ENCODE results near the gene KCNV2.
"Not testable (repeated sequence)": the region's sequence is repeated elsewhere in the genome, so short reads cannot be mapped to it uniquely, and the experiment has no call there.

Gene KCNV2

GRCh38 chr9:2700398-2700797, 16.9 kb upstream of the KCNV2 start:
- in situ Hi-C loops (cut with MboI; ENCODE audit: low sequenced_read_pairs): no loop called here
- no peak for DNase-seq (ENCODE audit: low spot score in 2 of 2)
- Histone ChIP-seq H3K36me3 (replicated peaks) (no peaks in the 10 kb centered on the region), H3K9me3 (no peaks in the 10 kb centered on the region), H3K27me3 (ENCODE audit: low read depth) (no peaks in the 10 kb centered on the region), H3K4me3 (no peak overlapping the region), H3K4me1 (peaks cover 13% of the 10 kb centered on the region)

GRCh38 chr9:2700909-2701550, 16.3 kb upstream of the KCNV2 start:
- Histone ChIP-seq H3K4me1 (peaks cover 13% of the 10 kb centered on the region), H3K4me3 (no peak overlapping the region), H3K27me3 (ENCODE audit: low read depth) (no peaks in the 10 kb centered on the region), H3K9me3 (no peaks in the 10 kb centered on the region), H3K36me3 (replicated peaks) (no peaks in the 10 kb centered on the region)
- DNase-seq (ENCODE audit: low spot score in 2 of 2): peak in 1 of 2 experiments; percentile 8
- in situ Hi-C loops (cut with MboI; ENCODE audit: low sequenced_read_pairs): no loop called here

- Histone ChIP-seq H3K36me3 (replicated peaks) (no peaks in the 10 kb centered on the region), H3K4me3 (no peak overlapping the region), H3K27me3 (ENCODE audit: low read depth) (no peaks in the 10 kb centered on the region), H3K4me1 (peaks cover 13% of the 10 kb centered on the region), H3K9me3 (no peaks in the 10 kb centered on the region)
- in situ Hi-C loops (cut with MboI; ENCODE audit: low sequenced_read_pairs): no loop called here
- DNase-seq (ENCODE audit: low spot score in 2 of 2): no peak
These were observed 12.8 kb upstream of the KCNV2 start for GRCh38 chr9:2704504-2704903.

GRCh38 chr9:2707256-2707655, 10.1 kb upstream of the KCNV2 start:
- DNase-seq (ENCODE audit: low spot score in 2 of 2); H3K4me1 ChIP-seq; H3K36me3 ChIP-seq (replicated peaks); H3K4me3 ChIP-seq; H3K27me3 ChIP-seq (ENCODE audit: low read depth); H3K9me3 ChIP-seq; in situ Hi-C loops (cut with MboI; ENCODE audit: low sequenced_read_pairs): not testable (repeated sequence)

GRCh38 chr9:2709645-2710101, 7.6 kb upstream of the KCNV2 start:
- Histone ChIP-seq H3K9me3 (no peaks in the 10 kb centered on the region), H3K4me1 (no peaks in the 10 kb centered on the region), H3K27me3 (ENCODE audit: low read depth) (no peaks in the 10 kb centered on the region), H3K4me3 (no peak overlapping the region), H3K36me3 (replicated peaks) (no peaks in the 10 kb centered on the region)
- in situ Hi-C loops (cut with MboI; ENCODE audit: low sequenced_read_pairs): no loop called here
- no peak for DNase-seq (ENCODE audit: low spot score in 2 of 2)

GRCh38 chr9:2711716-2712115, 5.6 kb upstream of the KCNV2 start:
- no peaks in the 10 kb centered on the region for H3K27me3 ChIP-seq (ENCODE audit: low read depth)
- H3K9me3 ChIP-seq: no peaks in the 10 kb centered on the region
- no peaks in the 10 kb centered on the region for H3K36me3 ChIP-seq (replicated peaks)
- no peak overlapping the region for H3K4me3 ChIP-seq
- DNase-seq (ENCODE audit: low spot score in 2 of 2): no peak
- in situ Hi-C loops (cut with MboI; ENCODE audit: low sequenced_read_pairs): no loop called here
- peaks cover 3% of the 10 kb centered on the region; the same call in 1 of the 2 replicates for H3K4me1 ChIP-seq

- H3K27me3 ChIP-seq (ENCODE audit: low read depth): no peaks in the 10 kb centered on the region
- in situ Hi-C loops (cut with MboI; ENCODE audit: low sequenced_read_pairs): no loop called here
- no peak overlapping the region for H3K4me3 ChIP-seq
- 0 out of 2 replicates have a peak, but pooled peaks cover 3% of the 10 kb centered on the region for H3K36me3 ChIP-seq (replicated peaks)
- H3K4me1 ChIP-seq: peaks cover 8% of the 10 kb centered on the region
- H3K9me3 ChIP-seq: no peaks in the 10 kb centered on the region
- DNase-seq (ENCODE audit: low spot score in 2 of 2): no peak
These were observed 839 bp downstream of the KCNV2 start for GRCh38 chr9:2718001-2718697.

GRCh38 chr9:2718698-2719033, 1.4 kb downstream of the KCNV2 start:
- H3K4me3 ChIP-seq: no peak overlapping the region
- no peaks in the 10 kb centered on the region for H3K9me3 ChIP-seq
- H3K27me3 ChIP-seq (ENCODE audit: low read depth): no peaks in the 10 kb centered on the region
- H3K36me3 ChIP-seq (replicated peaks): 0 out of 2 replicates have a peak, but pooled peaks cover 3% of the 10 kb centered on the region
- no peak for DNase-seq (ENCODE audit: low spot score in 2 of 2)
- in situ Hi-C loops (cut with MboI; ENCODE audit: low sequenced_read_pairs): no loop called here
- H3K4me1 ChIP-seq: peaks cover 12% of the 10 kb centered on the region

GRCh38 chr9:2720179-2720654, 2.9 kb downstream of the KCNV2 start:
- DNase-seq (ENCODE audit: low spot score in 2 of 2): no peak
- Histone ChIP-seq H3K36me3 (replicated peaks) (0 out of 2 replicates have a peak, but pooled peaks cover 3% of the 10 kb centered on the region), H3K27me3 (ENCODE audit: low read depth) (no peaks in the 10 kb centered on the region), H3K4me1 (peaks cover 12% of the 10 kb centered on the region), H3K9me3 (no peaks in the 10 kb centered on the region), H3K4me3 (no peak overlapping the region)
- in situ Hi-C loops (cut with MboI; ENCODE audit: low sequenced_read_pairs): no loop called here

- peak in 1 of 2 experiments; percentile 40 for DNase-seq (ENCODE audit: low spot score in 2 of 2)
- in situ Hi-C loops (cut with MboI; ENCODE audit: low sequenced_read_pairs): no loop called here
- H3K27me3 ChIP-seq (ENCODE audit: low read depth): no peaks in the 10 kb centered on the region
These were observed 5.4 kb downstream of the KCNV2 start for GRCh38 chr9:2722715-2723114.

GRCh38 chr9:2723376-2724065, 6.2 kb downstream of the KCNV2 start:
- H3K4me3 ChIP-seq: no peak overlapping the region
- in situ Hi-C loops (cut with MboI; ENCODE audit: low sequenced_read_pairs): no loop called here
- H3K36me3 ChIP-seq (replicated peaks): 0 out of 2 replicates have a peak, but pooled peaks cover 3% of the 10 kb centered on the region
- no peaks in the 10 kb centered on the region for H3K9me3 ChIP-seq
- DNase-seq (ENCODE audit: low spot score in 2 of 2): peak; percentile 8 to 40
- H3K27me3 ChIP-seq (ENCODE audit: low read depth): no peaks in the 10 kb centered on the region
- H3K4me1 ChIP-seq: peaks cover 13% of the 10 kb centered on the region

More at GRCh38 chr9:2722715-2723114, 5.4 kb downstream of the KCNV2 start:
- Histone ChIP-seq H3K9me3 (no peaks in the 10 kb centered on the region), H3K4me1 (peaks cover 9% of the 10 kb centered on the region), H3K4me3 (no peak overlapping the region), H3K36me3 (replicated peaks) (0 out of 2 replicates have a peak, but pooled peaks cover 3% of the 10 kb centered on the region)

GRCh38 chr9:2725126-2725525, 7.8 kb downstream of the KCNV2 start:
- H3K27me3 ChIP-seq (ENCODE audit: low read depth): no peaks in the 10 kb centered on the region
- H3K4me1 ChIP-seq: peaks cover 14% of the 10 kb centered on the region
- H3K36me3 ChIP-seq (replicated peaks): no peaks in the 10 kb centered on the region
- no peak overlapping the region for H3K4me3 ChIP-seq
- no peaks in the 10 kb centered on the region for H3K9me3 ChIP-seq
- DNase-seq (ENCODE audit: low spot score in 2 of 2): peak in 1 of 2 experiments; percentile 4
- in situ Hi-C loops (cut with MboI; ENCODE audit: low sequenced_read_pairs): no loop called here

GRCh38 chr9:2725898-2726649, 8.8 kb downstream of the KCNV2 start:
- no peak overlapping the region for H3K4me3 ChIP-seq
- no peak for DNase-seq (ENCODE audit: low spot score in 2 of 2)

More at GRCh38 chr9:2725898-2726649, 8.8 kb downstream of the KCNV2 start:
- no peaks in the 10 kb centered on the region for H3K36me3 ChIP-seq (replicated peaks)
- H3K9me3 ChIP-seq: no peaks in the 10 kb centered on the region
- no peaks in the 10 kb centered on the region for H3K27me3 ChIP-seq (ENCODE audit: low read depth)
- in situ Hi-C loops (cut with MboI; ENCODE audit: low sequenced_read_pairs): no loop called here
- peaks cover 14% of the 10 kb centered on the region for H3K4me1 ChIP-seq
